Sigmoid colon (tissue), 4 donors: Measurements from ENCODE around the gene COPG2.

ENCODE experiments used
- EP300 ChIP-seq, 4 donors: sonication (generic); formaldehyde crosslinking; IDR thresholded peaks; one replicate each; pipeline ENCODE4 v1.6.1; 2017; ENCODE audit warnings: antibody characterized with exemption in 4 of 4
- POLR2A ChIP-seq, 2 donors: fragments of 450-650 bp; IDR thresholded peaks; one replicate each; pipeline ENCODE4 v1.6.1; 2016; ENCODE audit warnings: antibody characterized with exemption in 2 of 2, mild to moderate bottlenecking in 2 of 2, moderate library complexity in 2 of 2
- POLR2AphosphoS5 ChIP-seq, 4 donors: sonication (generic); formaldehyde crosslinking; IDR thresholded peaks; one replicate each; pipeline ENCODE4 v1.6.1; 2017; ENCODE audit warnings: antibody characterized with exemption in 4 of 4
- TF ChIP-seq, protein P1 (sequence below), 4 experiments: fragments of 450-650 bp in 3 of 4; fragments of 200-600 bp in 1 of 4; IDR thresholded peaks; one replicate each; pipeline ENCODE4 v1.5.1; 2016 to 2019; ENCODE audit warnings: antibody characterized with exemption in 4 of 4, mild to moderate bottlenecking in 3 of 4, moderate library complexity in 2 of 4

DNA sequence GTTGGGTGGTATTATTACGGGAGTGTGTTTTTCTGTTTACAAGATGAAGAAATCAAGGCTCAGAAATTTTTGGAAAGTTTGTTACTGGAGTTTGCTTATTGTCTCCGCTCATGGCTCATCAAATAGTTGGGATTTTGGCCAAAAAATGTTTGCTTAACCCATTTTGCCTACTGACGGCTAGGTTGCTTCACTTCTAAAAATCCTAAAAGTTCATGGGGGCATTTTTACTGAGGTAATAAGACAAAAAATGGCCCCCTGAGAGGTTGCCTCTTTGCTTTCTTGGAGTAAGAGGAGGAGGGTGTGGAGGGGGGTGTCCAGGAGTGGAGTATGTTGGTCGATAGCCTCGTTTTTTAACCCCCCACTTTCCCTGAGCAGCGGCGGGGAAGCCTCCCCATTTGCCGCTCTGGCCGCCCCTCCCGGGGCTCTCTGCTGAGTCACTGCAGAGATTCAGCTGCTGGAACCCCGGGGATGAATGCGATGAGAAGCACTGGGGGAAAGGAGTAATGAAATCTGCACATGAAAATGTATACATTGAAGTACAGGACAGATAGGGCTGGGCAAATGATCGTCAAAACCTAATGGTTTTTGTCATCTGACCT, 175.2 kb downstream of the COPG2 start:
- no peak for TF ChIP-seq POLR2AphosphoS5 (IDR thresholded peaks at IDR 0.05)
- TF ChIP-seq, protein P1, sequence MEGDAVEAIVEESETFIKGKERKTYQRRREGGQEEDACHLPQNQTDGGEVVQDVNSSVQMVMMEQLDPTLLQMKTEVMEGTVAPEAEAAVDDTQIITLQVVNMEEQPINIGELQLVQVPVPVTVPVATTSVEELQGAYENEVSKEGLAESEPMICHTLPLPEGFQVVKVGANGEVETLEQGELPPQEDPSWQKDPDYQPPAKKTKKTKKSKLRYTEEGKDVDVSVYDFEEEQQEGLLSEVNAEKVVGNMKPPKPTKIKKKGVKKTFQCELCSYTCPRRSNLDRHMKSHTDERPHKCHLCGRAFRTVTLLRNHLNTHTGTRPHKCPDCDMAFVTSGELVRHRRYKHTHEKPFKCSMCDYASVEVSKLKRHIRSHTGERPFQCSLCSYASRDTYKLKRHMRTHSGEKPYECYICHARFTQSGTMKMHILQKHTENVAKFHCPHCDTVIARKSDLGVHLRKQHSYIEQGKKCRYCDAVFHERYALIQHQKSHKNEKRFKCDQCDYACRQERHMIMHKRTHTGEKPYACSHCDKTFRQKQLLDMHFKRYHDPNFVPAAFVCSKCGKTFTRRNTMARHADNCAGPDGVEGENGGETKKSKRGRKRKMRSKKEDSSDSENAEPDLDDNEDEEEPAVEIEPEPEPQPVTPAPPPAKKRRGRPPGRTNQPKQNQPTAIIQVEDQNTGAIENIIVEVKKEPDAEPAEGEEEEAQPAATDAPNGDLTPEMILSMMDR (IDR thresholded peaks at IDR 0.05), result no peak
- no peak for TF ChIP-seq POLR2A (IDR thresholded peaks at IDR 0.05)
- no peak for TF ChIP-seq EP300 (IDR thresholded peaks at IDR 0.05)
